Stimulated activated CD8-positive, alpha-beta memory T cell treated with anti-CD3 and anti-CD28 coated beads, Interleukin-7, amount 100 ng/mL, for 1 hour (primary cell): ENCODE measurements around the gene ATP8B1.

ENCODE experiments used
- DNase-seq, 2 donors: peaks; one replicate each; pipeline ENCODE4 v3.0.0-alpha.2; 2020; ENCODE audit warnings: low read depth in 2 of 2

The ATP8B1 gene

GRCh38 chr18:57627488-57627887 is 175.6 kb downstream of the ATP8B1 start:
- DNase-seq, result no peak

- DNase-seq, result no peak
These were observed 178.1 kb downstream of the ATP8B1 start for GRCh38 chr18:57624988-57625387.

- DNase-seq, result no peak
These were observed 181.9 kb downstream of the ATP8B1 start for GRCh38 chr18:57621246-57621604.

- no peak for DNase-seq
These were observed 183.2 kb downstream of the ATP8B1 start for GRCh38 chr18:57619876-57620275.

GRCh38 chr18:57618910-57619309 is 184.2 kb downstream of the ATP8B1 start:
- DNase-seq, result no peak

GRCh38 chr18:57603871-57604270 is 199.2 kb downstream of the ATP8B1 start:
- no peak for DNase-seq
